Type B pancreatic cell (in vitro differentiated cells): ENCODE measurements around the gene MYO5A. TPM values are rescaled to one million over a fixed set of nuclear protein-coding genes. Genes with fewer than 3 reads are reported as not detected.

Experiments
- DNase-seq: peaks from one replicate; pipeline ENCODE4 v3.0.0; 2021; ENCODE audit warnings: mixed read lengths; ENCODE audit not compliant: unreplicated experiment; ENCODE audit errors: extremely low spot score
- H3K27ac Mint-ChIP-seq: 2 replicates; pipeline ENCODE4 v1.8.0; 2021; ENCODE audit warnings: mild to moderate bottlenecking, mixed read lengths
- H3K27me3 Mint-ChIP-seq: 2 replicates; pipeline ENCODE4 v1.8.0; 2021; ENCODE audit warnings: mixed read lengths
- H3K36me3 Mint-ChIP-seq: 2 replicates; pipeline ENCODE4 v1.8.0; 2021; ENCODE audit warnings: mixed read lengths
- H3K4me1 Mint-ChIP-seq: one replicate; pipeline ENCODE4 v1.8.0; 2021; ENCODE audit warnings: mixed read lengths; ENCODE audit not compliant: unreplicated experiment
- H3K4me3 Mint-ChIP-seq: 2 replicates; pipeline ENCODE4 v1.8.0; 2021; ENCODE audit warnings: mild to moderate bottlenecking, mixed read lengths
- H3K9me3 Mint-ChIP-seq: 2 replicates; pipeline ENCODE4 v1.8.0; 2021; ENCODE audit warnings: mixed read lengths
- total RNA-seq: library from RNA; stranded (reverse); gene quantifications from 2 replicates; pipeline ENCODE4 v1.2.1, GENCODE V29; 2021; ENCODE audit warnings: low replicate concordance
- TF ChIP-seq, protein P1 (sequence below): fragments of 200-600 bp; sonication (generic); conservative IDR thresholded peaks from 2 replicates; pipeline ENCODE4 v1.5.0; 2021; ENCODE audit warnings: antibody characterized with exemption, mild to moderate bottlenecking

The MYO5A gene
- total RNA-seq, 1 donor from 2014 or later, result 20.9 TPM

GRCh38 chr15:52262364-52262763 is 266.3 kb downstream of the MYO5A start:
- H3K27ac Mint-ChIP-seq, result peak overlapping the region; percentile 90
- no peak for DNase-seq
- TF ChIP-seq, protein P1, sequence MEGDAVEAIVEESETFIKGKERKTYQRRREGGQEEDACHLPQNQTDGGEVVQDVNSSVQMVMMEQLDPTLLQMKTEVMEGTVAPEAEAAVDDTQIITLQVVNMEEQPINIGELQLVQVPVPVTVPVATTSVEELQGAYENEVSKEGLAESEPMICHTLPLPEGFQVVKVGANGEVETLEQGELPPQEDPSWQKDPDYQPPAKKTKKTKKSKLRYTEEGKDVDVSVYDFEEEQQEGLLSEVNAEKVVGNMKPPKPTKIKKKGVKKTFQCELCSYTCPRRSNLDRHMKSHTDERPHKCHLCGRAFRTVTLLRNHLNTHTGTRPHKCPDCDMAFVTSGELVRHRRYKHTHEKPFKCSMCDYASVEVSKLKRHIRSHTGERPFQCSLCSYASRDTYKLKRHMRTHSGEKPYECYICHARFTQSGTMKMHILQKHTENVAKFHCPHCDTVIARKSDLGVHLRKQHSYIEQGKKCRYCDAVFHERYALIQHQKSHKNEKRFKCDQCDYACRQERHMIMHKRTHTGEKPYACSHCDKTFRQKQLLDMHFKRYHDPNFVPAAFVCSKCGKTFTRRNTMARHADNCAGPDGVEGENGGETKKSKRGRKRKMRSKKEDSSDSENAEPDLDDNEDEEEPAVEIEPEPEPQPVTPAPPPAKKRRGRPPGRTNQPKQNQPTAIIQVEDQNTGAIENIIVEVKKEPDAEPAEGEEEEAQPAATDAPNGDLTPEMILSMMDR, result no peak
- peaks cover 34% of the 10 kb centered on the region for H3K4me1 Mint-ChIP-seq
- H3K9me3 Mint-ChIP-seq, result no peaks in the 10 kb centered on the region
- no peaks in the 10 kb centered on the region for H3K27me3 Mint-ChIP-seq
- H3K4me3 Mint-ChIP-seq, result no peak overlapping the region
- H3K36me3 Mint-ChIP-seq, result peaks cover 19% of the 10 kb centered on the region

DNA sequence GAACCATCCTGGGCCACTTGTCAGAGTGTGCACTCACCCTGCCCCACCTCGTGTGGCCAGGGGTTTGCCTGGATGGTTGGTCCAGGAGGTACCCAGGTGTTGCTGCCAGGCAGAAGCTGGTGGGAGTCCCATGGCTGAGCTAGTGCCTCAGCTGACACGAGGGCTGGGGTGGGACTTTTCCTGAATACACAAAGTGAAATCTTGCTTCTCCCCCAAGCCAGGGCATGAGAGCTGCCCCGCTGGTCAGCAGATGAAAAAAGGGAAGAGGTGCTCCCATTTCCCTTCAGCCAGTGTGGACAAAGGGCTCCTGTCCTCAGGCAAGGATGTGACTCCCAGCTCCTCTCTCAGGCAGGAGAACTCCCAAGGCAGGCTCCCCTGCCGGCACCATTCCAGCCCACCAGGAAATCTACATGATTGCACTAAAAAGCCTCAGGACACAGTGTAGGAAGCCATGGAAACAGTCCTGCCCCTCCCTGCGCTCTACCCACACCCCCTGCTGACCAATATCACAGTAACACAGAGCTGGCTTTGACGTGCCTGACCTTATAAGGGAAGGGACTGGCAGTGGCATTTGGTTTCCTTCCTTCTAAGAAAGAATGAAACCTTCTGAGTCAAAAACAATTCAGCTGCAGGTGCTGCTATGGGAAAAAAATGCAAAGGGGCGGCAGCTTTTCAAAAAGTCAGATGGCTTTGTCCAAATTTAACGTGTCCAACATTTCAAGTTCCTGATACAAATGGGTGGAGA is 267.0 kb downstream of the MYO5A start:
- DNase-seq, result no peak
- no peaks in the 10 kb centered on the region for H3K27me3 Mint-ChIP-seq

DNA sequence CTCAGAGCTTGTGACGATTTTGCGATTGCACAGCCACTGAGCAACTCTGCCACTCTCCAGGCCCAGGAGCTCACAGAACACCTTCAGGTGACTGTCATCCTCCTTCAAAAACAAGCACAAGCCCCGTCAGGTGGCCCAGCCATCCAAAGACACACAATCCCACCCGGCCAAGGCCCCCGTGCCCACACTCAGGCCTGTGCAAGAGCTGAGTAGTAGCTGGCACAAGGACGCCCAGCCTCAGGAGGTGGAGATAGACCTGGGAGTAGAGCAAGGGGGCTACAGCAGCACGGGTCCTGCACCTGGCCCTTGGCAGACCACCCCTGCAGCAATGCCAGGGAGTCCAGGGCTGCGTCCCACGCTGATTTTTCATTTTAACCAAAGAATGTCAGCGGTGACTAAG is 267.7 kb downstream of the MYO5A start:
- Mint-ChIP-seq H3K4me1 (peaks cover 47% of the 10 kb centered on the region), H3K4me3 (no peak overlapping the region), H3K36me3 (peaks cover 17% of the 10 kb centered on the region), H3K9me3 (no peaks in the 10 kb centered on the region), H3K27ac (peak overlapping the region; percentile 55), H3K27me3 (no peaks in the 10 kb centered on the region)
- DNase-seq, result no peak
- TF ChIP-seq, protein P1, result no peak

More for the DNA sequence above, 267.0 kb downstream of the MYO5A start:
- Mint-ChIP-seq H3K9me3 (no peaks in the 10 kb centered on the region), H3K27ac (peak overlapping the region; percentile 90), H3K4me3 (peak overlapping the region; percentile 63), H3K4me1 (peaks cover 41% of the 10 kb centered on the region), H3K36me3 (peaks cover 19% of the 10 kb centered on the region)
- TF ChIP-seq, protein P1, result peak; percentile 46

DNA sequence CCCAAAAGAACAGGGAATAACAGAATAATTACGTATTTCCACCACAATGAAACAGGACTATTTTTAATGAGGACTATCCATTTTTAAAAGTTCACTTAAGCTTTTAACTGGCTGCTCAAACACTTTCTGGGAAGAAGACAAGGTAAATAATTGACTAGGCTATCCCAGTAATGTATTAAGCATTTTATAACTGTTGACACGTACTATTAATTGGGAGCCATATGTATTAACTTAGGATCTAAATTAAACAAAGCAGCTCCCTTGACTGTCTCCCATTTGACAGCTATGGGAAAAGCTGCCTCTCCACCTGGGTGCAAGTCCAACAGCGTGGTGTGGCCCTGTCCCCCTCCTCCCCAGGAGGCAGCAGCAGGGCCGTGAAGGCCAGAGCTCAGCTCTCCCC is 269.2 kb downstream of the MYO5A start:
- H3K4me1 Mint-ChIP-seq, result peaks cover 42% of the 10 kb centered on the region
- no peaks in the 10 kb centered on the region for H3K9me3 Mint-ChIP-seq

GRCh38 chr15:52258461-52258860 is 270.2 kb downstream of the MYO5A start:
- Mint-ChIP-seq H3K27me3 (no peaks in the 10 kb centered on the region), H3K27ac (peak overlapping the region; percentile 83), H3K36me3 (peaks cover 7% of the 10 kb centered on the region), H3K4me3 (no peak overlapping the region), H3K9me3 (no peaks in the 10 kb centered on the region), H3K4me1 (peaks cover 33% of the 10 kb centered on the region)
- DNase-seq, result no peak
- TF ChIP-seq, protein P1, result no peak

More for the DNA sequence above, 269.2 kb downstream of the MYO5A start:
- peaks cover 14% of the 10 kb centered on the region for H3K36me3 Mint-ChIP-seq
- no peaks in the 10 kb centered on the region for H3K27me3 Mint-ChIP-seq
- DNase-seq, result no peak
- peak overlapping the region; percentile 55 for H3K27ac Mint-ChIP-seq
- TF ChIP-seq, protein P1, result no peak
- H3K4me3 Mint-ChIP-seq, result no peak overlapping the region
